ENCODE results near the gene ST3GAL3.

ST3GAL3 gene

GRCh38 chr1:43968348-43968948 is 261.1 kb downstream of the ST3GAL3 start:
- no peak for DNase-seq (ENCODE audit: low spot score)

- DNase-seq (ENCODE audit: low spot score), result no peak
Observed at GRCh38 chr1:43969416-43969745, 262.0 kb downstream of the ST3GAL3 start.

- peak; percentile 96 for DNase-seq (ENCODE audit: low spot score)
Observed at GRCh38 chr1:43969746-43970466, 262.6 kb downstream of the ST3GAL3 start, which contains the start of gene DPH2. DPH2 (plus strand) TSS chr1:43970010; CDS start chr1:43970176, 166 bp downstream.

- DNase-seq (ENCODE audit: low spot score), result no peak
Observed at GRCh38 chr1:43970502-43970901, 263.2 kb downstream of the ST3GAL3 start.

- no peak for DNase-seq (ENCODE audit: low spot score)
Observed at GRCh38 chr1:43970911-43971310, 263.6 kb downstream of the ST3GAL3 start.

- DNase-seq (ENCODE audit: low spot score), result no peak
Observed at GRCh38 chr1:43971336-43971980, 264.1 kb downstream of the ST3GAL3 start.

GRCh38 chr1:43973981-43974442 is 266.7 kb downstream of the ST3GAL3 start:
- peak; percentile 47 for DNase-seq (ENCODE audit: low spot score)

GRCh38 chr1:43974443-43975248 is 267.3 kb downstream of the ST3GAL3 start, which contains the start of gene ATP6V0B:
ATP6V0B (plus strand) TSS chr1:43974960; CDS start chr1:43975041, 81 bp downstream.
- peak; percentile 93 for DNase-seq (ENCODE audit: low spot score)

- no peak for DNase-seq (ENCODE audit: low spot score)
Observed at GRCh38 chr1:43975249-43975961, 268.1 kb downstream of the ST3GAL3 start.

GRCh38 chr1:43976045-43976444 is 268.7 kb downstream of the ST3GAL3 start:
- no peak for DNase-seq (ENCODE audit: low spot score)

- no peak for DNase-seq (ENCODE audit: low spot score)
Observed at GRCh38 chr1:43976890-43977289, 269.6 kb downstream of the ST3GAL3 start.

- no peak for DNase-seq (ENCODE audit: low spot score)
Observed at GRCh38 chr1:43977376-43978263, 270.3 kb downstream of the ST3GAL3 start.

- no peak for DNase-seq (ENCODE audit: low spot score)
Observed at GRCh38 chr1:43978264-43978550, 270.9 kb downstream of the ST3GAL3 start.

GRCh38 chr1:43978551-43979260 is 271.4 kb downstream of the ST3GAL3 start, which contains the start of gene B4GALT2:
B4GALT2 (plus strand) TSS chr1:43979210; CDS start chr1:43981161, 1,951 bp downstream.
- DNase-seq (ENCODE audit: low spot score), result peak; percentile 91

- no peak for DNase-seq (ENCODE audit: low spot score)
Observed at GRCh38 chr1:43979261-43979527, 271.9 kb downstream of the ST3GAL3 start.

GRCh38 chr1:43979528-43980254 is 272.4 kb downstream of the ST3GAL3 start:
- DNase-seq (ENCODE audit: low spot score), result peak; percentile 68

GRCh38 chr1:43980255-43981134 is 273.2 kb downstream of the ST3GAL3 start:
- no peak for DNase-seq (ENCODE audit: low spot score)
